ENCODE measurements around the gene TMEM120B. TPM values are rescaled to one million over a fixed set of nuclear protein-coding genes. Genes with fewer than 3 reads are reported as not detected.

TMEM120B gene
- total RNA-seq, 1 experiment from 2014 or later, result 18.5 TPM

Other genes with a start within 250 kb of the TMEM120B start
- gene KDM2B, start 131.7 kb upstream of the TMEM120B start, total RNA-seq (2014; rRNA removed), result 52.5 and 72.3 TPM in 2 replicates
- 31.4 and 35.0 TPM in 2 replicates for gene ORAI1, start 86.2 kb upstream of the TMEM120B start, total RNA-seq (2014; rRNA removed)
- gene MORN3, start 43.1 kb upstream of the TMEM120B start, total RNA-seq (2014; rRNA removed), result 1.6 and 1.7 TPM in 2 replicates
- 232 TPM in 2 replicates for gene RHOF, start 80.9 kb downstream of the TMEM120B start, total RNA-seq (2014; rRNA removed)
- 7.5 and 13.0 TPM in 2 replicates for gene SETD1B, start 91.3 kb downstream of the TMEM120B start, total RNA-seq (2014; rRNA removed)
- not detected in 2 replicates for gene HPD, start 146.1 kb downstream of the TMEM120B start, total RNA-seq (2014; rRNA removed)
- 241 and 258 TPM in 2 replicates for gene PSMD9, start 176.0 kb downstream of the TMEM120B start, total RNA-seq (2014; rRNA removed)
- gene CFAP251, start 205.8 kb downstream of the TMEM120B start, total RNA-seq (2014; rRNA removed), result 3.2 and 11.5 TPM in 2 replicates